GM19351 (cell line): Measurements from ENCODE around the gene NBPF11.
"Not testable (repeated sequence)": the region's sequence is repeated elsewhere in the genome, so short reads cannot be mapped to it uniquely, and the experiment has no call there.

Experiments used
- ATAC-seq: cut with Tn5 transposase; IDR thresholded peaks from one replicate; pipeline ENCODE4 v1.9.1; 2021; ENCODE audit warnings: mild to moderate bottlenecking, moderate library complexity; ENCODE audit not compliant: unreplicated experiment

NBPF11 gene

GRCh38 chr1:148060294-148060701, 91.8 kb downstream of the NBPF11 start:
- ATAC-seq = not testable (repeated sequence)

GRCh38 chr1:148057384-148057783, 94.7 kb downstream of the NBPF11 start:
- ATAC-seq = not testable (repeated sequence)
